Stimulated activated CD4-positive, alpha-beta T cell treated with anti-CD3 and anti-CD28 coated beads, Interleukin-15, amount 100 ng/mL, for 24 hours (primary cell): Measurements from ENCODE around the gene MBD3L5.
"Not testable (repeated sequence)": the region's sequence is repeated elsewhere in the genome, so short reads cannot be mapped to it uniquely, and the experiment has no call there.

Source experiments
- DNase-seq: peaks from one replicate; pipeline ENCODE4 v3.0.0-alpha.2; 2020

MBD3L5 gene

GRCh38 chr19:7030278-7030677 lies at the start of gene MBD3L5:
TSS of gene MBD3L5 (plus strand) at chr19:7030578. CDS start at chr19:7030612, 34 bp downstream.
- not testable (repeated sequence) for DNase-seq

GRCh38 chr19:6983448-6983847 lies 46.9 kb upstream of the MBD3L5 start:
- DNase-seq: no peak

GRCh38 chr19:6987850-6988249 lies 42.5 kb upstream of the MBD3L5 start:
- no peak for DNase-seq

- no peak for DNase-seq
These were observed 42.1 kb upstream of the MBD3L5 start for GRCh38 chr19:6988257-6988656.

- DNase-seq: no peak
These were observed 35.3 kb upstream of the MBD3L5 start for GRCh38 chr19:6995054-6995453.

GRCh38 chr19:6996810-6997209 lies 33.6 kb upstream of the MBD3L5 start:
- no peak for DNase-seq

GRCh38 chr19:6997679-6998445 lies 32.5 kb upstream of the MBD3L5 start:
- DNase-seq: no peak

- DNase-seq: no peak
These were observed 30.4 kb upstream of the MBD3L5 start for GRCh38 chr19:6999933-7000332.

- DNase-seq: no peak
These were observed 30.0 kb upstream of the MBD3L5 start for GRCh38 chr19:7000333-7000732.

- DNase-seq: no peak
These were observed 29.6 kb upstream of the MBD3L5 start for GRCh38 chr19:7000816-7001215.

- DNase-seq: no peak
These were observed 26.0 kb upstream of the MBD3L5 start for GRCh38 chr19:7004313-7004931.

- no peak for DNase-seq
These were observed 24.2 kb upstream of the MBD3L5 start for GRCh38 chr19:7006135-7006704.

GRCh38 chr19:7007859-7008258 lies 22.5 kb upstream of the MBD3L5 start:
- no peak for DNase-seq

GRCh38 chr19:7010722-7011593 lies 19.4 kb upstream of the MBD3L5 start:
- peak; percentile 46 for DNase-seq

- peak; percentile 25 for DNase-seq
These were observed 16.7 kb upstream of the MBD3L5 start for GRCh38 chr19:7013678-7014077.

- DNase-seq: no peak
These were observed 11.6 kb upstream of the MBD3L5 start for GRCh38 chr19:7018828-7019227.

- DNase-seq: not testable (repeated sequence)
These were observed 9.0 kb upstream of the MBD3L5 start, which contains the start of gene MBD3L2B for GRCh38 chr19:7021331-7021730. TSS of gene MBD3L2B (minus strand) at chr19:7021431. CDS start at chr19:7021397, 34 bp downstream.

- DNase-seq: not testable (repeated sequence)
These were observed 1.6 kb upstream of the MBD3L5 start for GRCh38 chr19:7028790-7029189.

- not testable (repeated sequence) for DNase-seq
These were observed 9.7 kb downstream of the MBD3L5 start, which contains the start of gene MBD3L4 for GRCh38 chr19:7040079-7040478. TSS of gene MBD3L4 (minus strand) at chr19:7040179. CDS start at chr19:7040144, 35 bp downstream.

- DNase-seq: not testable (repeated sequence)
These were observed 11.2 kb downstream of the MBD3L5 start for GRCh38 chr19:7041563-7041962.

GRCh38 chr19:7049021-7049420 lies 18.6 kb downstream of the MBD3L5 start, which contains the start of gene MBD3L2:
TSS of gene MBD3L2 (plus strand) at chr19:7049321. CDS start at chr19:7049374, 53 bp downstream.
- DNase-seq: not testable (repeated sequence)

GRCh38 chr19:7051421-7051820 lies 21.0 kb downstream of the MBD3L5 start:
- DNase-seq: not testable (repeated sequence)

GRCh38 chr19:7052896-7053295 lies 22.5 kb downstream of the MBD3L5 start:
- not testable (repeated sequence) for DNase-seq
